ENCODE data around the gene NDUFC1.

DNA sequence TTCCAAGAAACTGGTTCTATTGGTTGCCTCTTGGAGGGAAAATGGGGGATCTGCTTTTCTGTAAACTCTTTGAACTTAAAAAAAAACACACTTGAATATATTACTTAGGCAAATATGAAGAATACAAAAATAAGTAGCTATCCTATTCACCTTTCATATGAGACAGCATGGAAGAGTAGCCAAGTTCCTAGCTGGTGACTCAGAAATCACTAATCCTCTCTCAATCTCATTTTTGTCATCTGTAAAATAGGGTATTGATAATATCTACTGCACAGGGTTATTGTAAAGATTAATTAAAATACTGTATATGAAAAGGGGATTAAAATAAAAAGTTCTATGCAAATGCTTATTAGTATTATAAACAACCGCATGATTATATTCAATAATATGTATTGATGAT, 35.0 kb downstream of the NDUFC1 start:
- TF ChIP-seq, protein P1, sequence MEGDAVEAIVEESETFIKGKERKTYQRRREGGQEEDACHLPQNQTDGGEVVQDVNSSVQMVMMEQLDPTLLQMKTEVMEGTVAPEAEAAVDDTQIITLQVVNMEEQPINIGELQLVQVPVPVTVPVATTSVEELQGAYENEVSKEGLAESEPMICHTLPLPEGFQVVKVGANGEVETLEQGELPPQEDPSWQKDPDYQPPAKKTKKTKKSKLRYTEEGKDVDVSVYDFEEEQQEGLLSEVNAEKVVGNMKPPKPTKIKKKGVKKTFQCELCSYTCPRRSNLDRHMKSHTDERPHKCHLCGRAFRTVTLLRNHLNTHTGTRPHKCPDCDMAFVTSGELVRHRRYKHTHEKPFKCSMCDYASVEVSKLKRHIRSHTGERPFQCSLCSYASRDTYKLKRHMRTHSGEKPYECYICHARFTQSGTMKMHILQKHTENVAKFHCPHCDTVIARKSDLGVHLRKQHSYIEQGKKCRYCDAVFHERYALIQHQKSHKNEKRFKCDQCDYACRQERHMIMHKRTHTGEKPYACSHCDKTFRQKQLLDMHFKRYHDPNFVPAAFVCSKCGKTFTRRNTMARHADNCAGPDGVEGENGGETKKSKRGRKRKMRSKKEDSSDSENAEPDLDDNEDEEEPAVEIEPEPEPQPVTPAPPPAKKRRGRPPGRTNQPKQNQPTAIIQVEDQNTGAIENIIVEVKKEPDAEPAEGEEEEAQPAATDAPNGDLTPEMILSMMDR (IDR thresholded peaks at IDR 0.05; ENCODE audit: low read depth, low read length): no peak
- TF ChIP-seq EZH2phosphoT487 (IDR thresholded peaks at IDR 0.05; ENCODE audit: low read depth): no peak
